Central memory CD4-positive, alpha-beta T cell (primary cell): ENCODE measurements around the gene KIAA1614.
A peak's percentile ranks its signal among the peaks of the same experiment; 100 is the strongest.
"Not testable (repeated sequence)": the region's sequence is repeated elsewhere in the genome, so short reads cannot be mapped to it uniquely, and the experiment has no call there.

Source experiments
- DNase-seq: peaks from one replicate; pipeline ENCODE4 v3.0.0; 2022

KIAA1614 gene

GRCh38 chr1:180966744-180967536 lies 54.2 kb downstream of the KIAA1614 start:
- no peak for DNase-seq

DNA sequence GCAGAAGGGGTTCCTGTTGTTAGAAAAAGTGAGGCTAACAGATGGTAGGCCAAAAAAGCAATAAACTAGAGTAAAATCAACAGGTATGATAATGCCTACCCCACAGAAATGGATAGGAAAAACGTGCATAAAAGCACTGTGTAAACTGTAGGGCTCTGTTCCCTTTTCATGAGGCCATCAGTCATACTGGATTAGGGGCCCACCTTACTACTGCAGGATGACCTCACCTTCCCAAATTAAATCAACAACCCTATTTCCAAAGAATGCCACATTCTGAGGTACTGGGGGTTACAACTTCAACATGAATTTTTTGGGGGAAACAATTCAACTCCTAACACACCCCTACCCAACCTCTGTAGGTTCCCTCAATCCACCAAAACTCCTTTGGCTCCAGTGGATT lies 54.9 kb downstream of the KIAA1614 start:
- no peak for DNase-seq

DNA sequence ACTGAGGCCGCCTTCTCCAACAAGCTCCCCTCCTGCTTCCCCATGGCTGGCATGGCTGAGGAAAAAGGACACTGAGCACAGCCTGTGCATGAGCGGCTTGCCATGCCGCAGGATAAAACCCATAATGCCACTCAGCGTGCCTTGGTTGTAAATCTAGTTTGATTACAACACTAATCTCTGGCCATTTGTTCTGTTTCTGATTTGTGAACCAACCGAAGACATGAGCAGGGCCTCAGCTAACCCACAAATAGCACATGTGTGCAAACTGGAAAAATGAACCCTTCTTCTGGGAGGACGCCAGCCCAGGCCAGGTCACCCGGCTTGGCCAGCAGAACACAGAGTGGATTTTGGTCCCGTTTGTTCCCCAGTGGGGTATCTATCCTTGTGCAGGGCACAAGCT lies 56.1 kb downstream of the KIAA1614 start:
- DNase-seq: not testable (repeated sequence)

DNA sequence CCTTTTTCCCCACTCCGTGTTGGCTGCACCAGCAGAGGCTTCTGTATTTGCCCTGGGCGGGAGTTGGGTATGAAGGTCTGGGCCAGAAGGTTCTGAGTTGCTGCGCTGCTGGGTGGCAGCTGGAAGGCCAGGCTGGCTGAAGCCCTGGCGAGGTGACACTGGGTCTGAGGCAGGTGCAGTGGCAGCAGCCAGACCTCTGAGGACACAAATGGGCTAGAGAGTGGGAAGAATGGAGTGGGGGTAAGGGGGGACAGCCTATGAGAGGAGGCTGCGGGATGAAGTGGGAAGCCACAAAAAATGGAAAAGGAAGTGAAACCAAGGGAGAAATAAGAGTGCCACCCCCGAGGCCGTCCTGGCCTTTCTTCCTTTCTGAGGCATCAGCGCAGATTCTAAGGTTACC lies 56.7 kb downstream of the KIAA1614 start:
- no peak for DNase-seq

DNA sequence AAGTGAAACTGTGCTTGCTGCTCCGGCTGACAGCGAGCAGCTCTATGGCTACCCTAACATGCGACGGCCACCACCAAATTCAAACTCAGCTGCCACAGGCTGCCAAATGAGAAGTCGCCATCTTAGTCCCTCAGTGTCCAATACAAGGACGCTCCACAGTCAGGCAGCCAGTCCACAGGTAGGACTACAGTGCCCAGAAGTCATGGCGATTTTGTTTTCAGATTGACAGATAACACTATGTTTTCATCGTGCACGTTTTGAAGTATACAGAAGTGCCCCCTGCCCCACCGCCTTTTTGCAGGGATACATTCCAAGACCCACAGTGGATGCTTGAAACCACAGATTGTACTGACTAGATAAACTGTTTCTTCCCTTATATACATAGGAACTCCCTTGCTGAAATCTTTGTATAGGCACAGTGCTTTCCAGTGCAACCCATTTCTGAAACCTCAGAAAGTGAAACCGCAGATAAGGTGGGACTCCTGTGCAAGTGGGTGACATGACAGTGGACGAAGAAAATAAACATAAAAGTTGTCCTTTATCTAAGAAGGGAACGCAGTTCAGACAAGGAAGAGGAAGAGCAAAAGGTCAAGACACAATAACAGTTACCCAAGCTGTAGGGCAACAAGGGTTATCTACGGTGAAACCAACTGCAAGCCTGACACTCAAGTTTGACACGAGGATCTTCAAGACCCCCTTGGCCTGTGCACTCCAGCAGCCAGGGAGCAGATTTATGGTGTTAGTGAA lies 57.8 kb downstream of the KIAA1614 start:
- no peak for DNase-seq

- no peak for DNase-seq
Measured at GRCh38 chr1:180971273-180971997, 58.7 kb downstream of the KIAA1614 start.

GRCh38 chr1:180973369-180973768 lies 60.7 kb downstream of the KIAA1614 start:
- DNase-seq: no peak

DNA sequence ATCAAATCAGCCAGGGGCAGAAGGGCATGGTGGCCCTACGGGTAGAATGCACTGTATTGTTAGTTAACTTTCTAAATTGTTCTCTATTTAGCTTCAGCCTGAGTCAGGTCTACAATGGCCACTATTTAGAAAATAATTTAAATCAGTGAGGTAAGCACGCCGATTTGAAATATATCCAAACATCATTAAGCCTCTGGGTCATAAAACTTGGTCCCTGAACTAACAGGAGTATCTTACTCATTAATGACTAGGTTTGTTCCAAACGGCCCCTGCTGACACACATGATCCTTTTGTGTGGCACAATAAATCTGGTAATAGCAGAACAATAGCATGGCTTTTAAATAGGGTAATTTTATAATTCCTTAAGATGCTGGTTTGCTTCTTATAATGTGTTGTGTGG lies 61.5 kb downstream of the KIAA1614 start:
- DNase-seq: no peak

DNA sequence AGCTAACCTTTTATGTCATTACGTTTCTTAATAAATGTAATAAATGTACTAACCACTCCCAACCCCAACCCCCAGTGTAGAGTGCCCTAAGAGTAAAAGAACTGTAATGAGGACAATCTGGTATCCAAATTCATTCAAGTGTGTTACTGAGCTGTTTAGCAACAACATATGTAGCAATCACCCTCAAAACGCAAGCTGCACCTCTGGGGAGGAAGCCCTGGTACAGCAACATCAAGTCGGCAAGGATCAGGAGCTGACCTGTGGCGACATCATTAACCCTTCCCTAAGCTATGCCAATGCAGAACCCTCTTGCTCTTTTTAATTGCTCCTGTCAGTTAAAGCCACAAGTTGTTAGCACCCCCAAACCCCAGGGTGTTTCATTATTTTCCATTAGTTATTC lies 62.9 kb downstream of the KIAA1614 start:
- DNase-seq: no peak

DNA sequence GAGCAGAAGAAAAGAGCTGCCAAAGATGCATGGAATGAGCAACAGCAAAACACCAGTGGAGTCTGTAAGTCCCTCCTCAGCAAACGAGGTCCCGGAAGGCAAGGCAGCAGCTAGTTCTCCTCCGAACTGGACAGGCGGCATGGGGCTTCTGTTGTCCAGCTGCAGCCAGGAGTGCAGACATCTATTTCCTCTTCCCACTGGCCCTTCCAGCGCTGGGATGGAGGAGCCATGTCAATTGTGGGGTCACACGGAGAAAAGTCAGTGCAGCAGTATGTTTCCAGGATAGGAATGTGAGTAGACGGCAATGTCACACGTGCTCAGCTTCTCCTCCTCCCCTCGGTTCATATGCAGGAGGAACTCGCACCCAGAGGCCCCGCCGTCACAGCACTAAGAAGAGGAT lies 63.5 kb downstream of the KIAA1614 start:
- no peak for DNase-seq

DNA sequence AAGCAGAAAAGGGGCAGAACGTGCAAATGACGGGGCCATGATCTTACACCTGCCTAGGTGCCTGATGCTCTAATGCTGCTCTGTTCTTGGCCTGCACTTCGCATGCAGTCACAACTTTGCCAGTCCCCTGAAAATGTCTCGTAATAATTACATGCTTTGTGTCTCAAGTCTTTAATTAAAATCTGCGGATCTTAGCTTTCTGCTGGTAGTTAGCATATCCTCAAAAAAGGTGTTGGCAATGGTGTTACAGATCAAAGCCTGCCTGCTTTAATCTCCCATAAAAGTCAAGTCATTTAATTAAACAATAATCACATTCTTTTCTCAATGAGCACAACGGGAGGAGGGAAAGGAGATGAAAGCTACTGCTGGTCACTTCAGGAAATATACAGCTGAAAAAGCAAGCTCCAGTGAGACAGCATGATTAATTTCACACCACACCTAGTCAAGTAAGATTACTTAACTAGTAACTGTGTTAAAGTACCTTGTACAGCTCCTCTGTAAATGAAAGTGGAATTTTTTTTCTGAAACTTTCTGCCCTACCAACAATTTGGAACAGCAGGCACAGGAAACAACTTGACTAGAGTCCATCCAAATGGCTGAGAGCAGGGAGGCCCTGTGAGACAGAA lies 64.1 kb downstream of the KIAA1614 start:
- DNase-seq: no peak

DNA sequence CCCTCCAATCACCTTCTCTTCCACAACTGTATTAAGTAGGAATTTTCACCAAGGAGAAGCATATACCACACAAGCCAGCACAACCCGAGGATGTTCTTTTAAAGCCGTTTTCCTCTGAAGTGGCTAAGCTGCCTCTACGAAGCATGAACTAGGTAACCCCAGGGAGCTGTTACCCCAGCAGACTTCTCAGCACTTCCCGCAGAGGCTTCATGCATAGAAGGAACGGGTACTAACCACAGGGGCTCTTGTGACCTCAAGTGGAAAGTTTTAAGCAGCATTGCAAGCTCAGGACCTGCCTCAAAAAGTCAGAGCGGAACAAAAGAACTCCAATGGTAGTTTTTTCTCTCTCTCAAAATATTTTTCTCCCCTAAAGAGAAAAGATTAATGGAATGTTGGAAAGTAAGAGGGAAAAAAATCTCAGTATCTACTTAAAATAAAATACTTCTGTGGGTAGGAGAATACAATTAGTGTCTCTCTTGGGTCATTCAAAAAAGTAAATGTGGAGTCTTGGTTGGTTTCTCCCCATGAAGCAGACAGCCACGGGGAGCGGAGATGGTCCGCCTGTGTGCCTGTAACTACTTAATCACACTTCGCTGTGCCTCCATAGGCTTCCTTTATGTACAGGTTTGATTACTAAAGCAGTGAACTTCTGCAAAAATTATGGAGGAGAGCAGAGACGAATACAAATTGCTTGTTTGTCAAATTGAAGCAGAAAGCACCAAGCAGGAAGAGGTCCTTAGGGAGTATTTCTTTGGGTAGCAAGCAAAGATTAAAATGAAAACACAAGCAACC lies 69.1 kb downstream of the KIAA1614 start:
- DNase-seq: peak; percentile 5

DNA sequence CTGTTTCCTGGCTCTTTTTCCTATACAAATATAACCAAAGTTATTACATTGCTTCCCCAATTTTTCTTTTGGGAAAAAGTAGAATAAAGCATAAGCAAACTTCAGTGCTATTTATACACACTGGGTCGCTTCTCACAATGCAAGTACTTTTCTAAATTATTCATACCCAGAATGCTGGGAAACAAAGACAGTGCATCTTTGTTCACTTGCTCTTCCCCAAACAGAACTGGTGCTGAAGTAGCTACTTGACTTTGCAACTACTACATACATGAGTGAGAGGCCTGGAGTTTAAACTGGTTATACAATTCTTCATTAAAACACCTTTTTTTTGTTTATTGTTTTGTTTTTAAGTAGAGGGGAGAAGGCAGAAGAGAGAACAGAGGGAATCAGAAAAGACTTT lies 69.7 kb downstream of the KIAA1614 start:
- no peak for DNase-seq

DNA sequence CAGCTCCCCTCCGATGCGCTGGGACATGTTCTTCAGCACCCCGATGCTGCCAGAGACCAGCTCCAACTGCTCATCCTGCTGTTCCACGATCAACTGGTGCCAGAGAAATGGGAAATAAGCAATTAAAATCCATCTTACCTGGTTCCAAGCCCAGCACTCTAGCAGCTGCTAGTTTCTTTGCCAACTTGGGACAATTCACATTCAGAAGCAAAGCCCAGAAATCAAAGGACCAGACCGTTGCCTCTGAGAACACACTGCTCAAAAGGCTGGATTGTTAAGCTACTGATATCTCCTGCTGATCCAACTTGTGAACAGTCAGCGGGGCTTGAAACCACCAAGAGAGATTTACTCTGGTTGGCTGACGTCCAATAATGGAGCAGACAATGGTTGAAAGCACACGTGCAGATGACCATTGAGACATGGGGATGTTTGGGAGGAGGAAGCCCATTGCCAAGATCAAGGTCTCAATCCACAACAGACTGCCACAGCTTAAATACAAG lies 75.6 kb downstream of the KIAA1614 start:
- DNase-seq: no peak

DNA sequence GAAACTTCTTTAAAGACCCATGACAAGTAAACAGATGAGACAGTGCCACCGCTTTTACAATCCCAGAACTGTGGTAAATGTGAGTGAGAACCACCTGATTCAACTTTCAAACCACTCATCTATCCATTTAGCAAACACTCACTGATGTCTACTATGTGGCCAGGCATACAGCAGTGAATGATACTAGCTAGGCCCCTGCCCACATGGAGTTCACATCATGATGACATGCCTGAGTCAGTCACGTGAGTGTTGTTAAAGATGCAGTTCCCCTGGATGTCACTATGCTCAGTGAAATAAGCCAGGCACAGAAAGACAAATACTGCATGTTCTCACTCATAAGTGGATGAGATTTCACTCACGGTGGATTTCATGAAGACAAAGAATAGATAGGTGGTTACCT lies 81.6 kb downstream of the KIAA1614 start:
- DNase-seq: no peak

DNA sequence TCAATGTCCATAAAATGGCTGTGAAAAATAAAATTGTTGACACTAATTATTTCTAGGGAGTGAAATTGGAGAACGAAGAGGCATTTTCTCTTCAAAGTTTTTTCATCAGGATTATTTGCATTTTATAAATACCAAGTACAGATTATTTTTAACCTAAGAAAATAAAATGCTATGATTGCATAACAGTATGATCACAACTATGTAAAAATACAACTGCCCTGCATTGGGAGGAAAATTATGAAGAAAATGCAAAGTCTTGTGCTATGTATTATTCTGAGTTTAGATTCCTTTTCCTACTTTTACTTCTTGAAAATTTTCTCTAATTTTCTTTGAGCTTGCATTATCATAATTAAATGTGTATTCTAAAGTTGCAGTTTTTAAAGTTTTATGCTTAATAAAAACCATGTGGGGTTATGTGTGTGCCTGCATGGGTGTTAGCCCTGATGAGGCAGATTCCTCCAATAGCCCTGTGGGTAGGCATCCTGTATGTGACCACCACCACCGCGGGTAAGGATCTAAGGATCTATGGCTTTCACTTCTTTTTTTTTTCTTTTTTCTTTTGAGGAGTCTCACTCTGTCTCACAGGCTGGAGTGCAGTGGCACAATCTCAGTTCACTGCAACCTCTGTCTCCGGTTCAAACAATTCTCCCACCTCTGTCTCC lies 85.3 kb downstream of the KIAA1614 start:
- DNase-seq: no peak
